Measurements from ENCODE around the gene NMU.
A peak's percentile ranks its signal among the peaks of the same experiment; 100 is the strongest.
"Not testable (repeated sequence)": the region's sequence is repeated elsewhere in the genome, so short reads cannot be mapped to it uniquely, and the experiment has no call there.

Gene NMU

GRCh38 chr4:55561889-55562288, 74.2 kb downstream of the NMU start:
- ChIA-PET POLR2A (ENCODE audit: low non-redundant PET) (no interaction called here), CTCF (interaction anchor here (0.6 kb wide), 1 partner anchor 28 kb away, joined by 3 read pairs; no protein-coding TSS in a partner anchor)
- no peak for TF ChIP-seq CTCF (conservative IDR thresholded peaks at IDR 0.05; ENCODE audit: low read depth)
- no peak overlapping the region for H3K27ac ChIP-seq
- DNase-seq (ENCODE audit: low spot score), result no peak

- DNase-seq (ENCODE audit: low spot score), result no peak
- CTCF ChIA-PET, result no interaction called here
- POLR2A ChIA-PET (ENCODE audit: low non-redundant PET), result no interaction called here
- no peak overlapping the region for H3K27ac ChIP-seq
- TF ChIP-seq CTCF (conservative IDR thresholded peaks at IDR 0.05; ENCODE audit: low read depth), result no peak
These were observed 76.0 kb downstream of the NMU start for GRCh38 chr4:55560096-55560495.

GRCh38 chr4:55554453-55555030, 81.6 kb downstream of the NMU start:
- CTCF ChIA-PET, result interaction anchor here (0.6 to 1.0 kb wide), 5 partner anchors 81 to 487 kb away, joined by 3 to 5 read pairs (median 4); partner anchors contain the start of gene NMU
- TF ChIP-seq CTCF (conservative IDR thresholded peaks at IDR 0.05; ENCODE audit: low read depth), result peak; percentile 37
- no peak overlapping the region for H3K27ac ChIP-seq
- POLR2A ChIA-PET (ENCODE audit: low non-redundant PET), result no interaction called here
- DNase-seq (ENCODE audit: low spot score), result peak; percentile 34

GRCh38 chr4:55553441-55554201, 82.5 kb downstream of the NMU start:
- POLR2A ChIA-PET (ENCODE audit: low non-redundant PET), result no interaction called here
- CTCF ChIA-PET, result interaction anchor here (0.7 kb wide), 2 partner anchors 16 to 150 kb away, joined by 3 to 5 read pairs; no protein-coding TSS in a partner anchor
- TF ChIP-seq CTCF (conservative IDR thresholded peaks at IDR 0.05; ENCODE audit: low read depth), result no peak
- no peak for DNase-seq (ENCODE audit: low spot score)
- H3K27ac ChIP-seq, result no peak overlapping the region

- DNase-seq (ENCODE audit: low spot score); CTCF ChIA-PET; POLR2A ChIA-PET (ENCODE audit: low non-redundant PET); H3K27ac ChIP-seq: not testable (repeated sequence)
These were observed 84.1 kb downstream of the NMU start for GRCh38 chr4:55551964-55552363.

GRCh38 chr4:55549888-55550287, 86.2 kb downstream of the NMU start:
- TF ChIP-seq CTCF (conservative IDR thresholded peaks at IDR 0.05; ENCODE audit: low read depth), result no peak

GRCh38 chr4:55547918-55548317, 88.2 kb downstream of the NMU start:
- no peak overlapping the region for H3K27ac ChIP-seq
- no peak for DNase-seq (ENCODE audit: low spot score)
- TF ChIP-seq CTCF (conservative IDR thresholded peaks at IDR 0.05; ENCODE audit: low read depth), result no peak
- CTCF ChIA-PET, result no interaction called here
- POLR2A ChIA-PET (ENCODE audit: low non-redundant PET), result no interaction called here

More at GRCh38 chr4:55549888-55550287, 86.2 kb downstream of the NMU start:
- DNase-seq (ENCODE audit: low spot score), result peak; percentile 84
- ChIA-PET POLR2A (ENCODE audit: low non-redundant PET) (no interaction called here), CTCF (interaction anchor here (0.6 kb wide), 3 partner anchors 13 to 338 kb away, joined by 3 to 4 read pairs (median 3); no protein-coding TSS in a partner anchor)
- H3K27ac ChIP-seq, result no peak overlapping the region

Data from RWPE1 (cell line).